HCT116 (cell line): ENCODE results near the gene GJA9.
"Not testable (repeated sequence)": the region's sequence is repeated elsewhere in the genome, so short reads cannot be mapped to it uniquely, and the experiment has no call there.

ENCODE experiments used
- CBX3 ChIP-seq: IDR thresholded peaks from 2 replicates; pipeline ENCODE4 v1.6.1; 2012; ENCODE audit warnings: low read depth
- CTCF ChIP-seq, 3 experiments: fragments of 200-600 bp in 1 of 3; sonication (generic) in 1 of 3; IDR thresholded peaks in 2 of 3; conservative IDR thresholded peaks in 1 of 3; 2 replicates each; pipeline ENCODE4 v1.5.1; 2012 to 2017; ENCODE audit warnings: low read depth in 2 of 3, low read length in 2 of 3, antibody characterized with exemption in 1 of 3, borderline replicate concordance in 1 of 3, control low read depth in 1 of 3, mild to moderate bottlenecking in 1 of 3, mixed read lengths in 1 of 3, mixed run types in 1 of 3, moderate library complexity in 1 of 3; ENCODE audit not compliant: insufficient read depth in 1 of 3
- EZH2 ChIP-seq: fragments of 200-600 bp; sonication (generic); IDR thresholded peaks from 2 replicates; pipeline ENCODE4 v1.6.1; 2017; ENCODE audit warnings: antibody characterized with exemption, mixed run types
- FOSL1 ChIP-seq: IDR thresholded peaks from 2 replicates; pipeline ENCODE4 v1.6.1; 2012; ENCODE audit warnings: low read depth
- JUND ChIP-seq: IDR thresholded peaks from 2 replicates; pipeline ENCODE4 v1.6.1; 2012
- MAX ChIP-seq: IDR thresholded peaks from 2 replicates; pipeline ENCODE4 v1.6.1; 2012
- POLR2A ChIP-seq: IDR thresholded peaks from 2 replicates; pipeline ENCODE4 v1.7.0; 2011; ENCODE audit warnings: borderline replicate concordance; ENCODE audit not compliant: insufficient read depth, insufficient read length; ENCODE audit errors: extremely low read depth
- REST ChIP-seq: IDR thresholded peaks from 2 replicates; pipeline ENCODE4 v1.6.1; 2012; ENCODE audit warnings: low read depth
- SP1 ChIP-seq: IDR thresholded peaks from 2 replicates; pipeline ENCODE4 v1.6.1; 2012; ENCODE audit warnings: low read depth
- TCF7L2 ChIP-seq: IDR thresholded peaks from 2 replicates; pipeline ENCODE4 v1.7.0; 2011; ENCODE audit warnings: borderline replicate concordance, inconsistent platforms; ENCODE audit not compliant: insufficient read depth, insufficient read length; ENCODE audit errors: extremely low read depth
- YY1 ChIP-seq: IDR thresholded peaks from 2 replicates; pipeline ENCODE4 v1.6.1; 2011; ENCODE audit warnings: low read length, low read depth, moderate library complexity, mild to moderate bottlenecking; ENCODE audit not compliant: insufficient replicate concordance; ENCODE audit errors: extremely low read depth

GRCh38 chr1:38845088-38845487 lies 36.3 kb downstream of the GJA9 start:
- TF ChIP-seq SP1; CTCF (IDR thresholded peaks at IDR 0.05 in 2 of 3, conservative IDR thresholded peaks at IDR 0.05 in 1 of 3; ENCODE audit: borderline replicate concordance in 1 of 3, insufficient read depth in 1 of 3, low read depth in 2 of 3, low read length in 2 of 3); MAX; CBX3; REST; YY1; JUND; EZH2; TCF7L2; POLR2A; FOSL1: not testable (repeated sequence)
